IMR-90 (cell line): ENCODE results near the gene GFPT1. TPM values are rescaled to one million over a fixed set of nuclear protein-coding genes. Genes with fewer than 3 reads are reported as not detected.

ENCODE experiments used
- ATAC-seq: fragments of 200-7000 bp; cut with Tn5 transposase; 2 replicates; pipeline ENCODE4 v1.9.1; 2020; ENCODE audit warnings: low read depth, mild to moderate bottlenecking, moderate library complexity
- BruUV-seq: library from RNA; stranded (reverse); fragments of 400-500 nt; replicated peaks from 2 replicates; lab custom pipeline; 2021; lab: Mats Ljungman, UMichigan
- CTCF ChIA-PET: fragments of 300-600 bp; formaldehyde crosslinking; extraction: SDS; loops from one replicate; lab custom pipeline; 2021; ENCODE audit warnings: antibody characterized with exemption; lab: Yijun Ruan, JAX
- POLR2A ChIA-PET: fragments of 300-600 bp; sonication (Branson Sonifier 250); formaldehyde crosslinking; loops from one replicate; lab custom pipeline; 2022; ENCODE audit warnings: antibody characterized with exemption; ENCODE audit not compliant: unreplicated experiment; lab: Charles Lee
- DNase-seq: peaks from one replicate; pipeline ENCODE4 v3.0.0; 2013
- H2AFZ ChIP-seq: replicated peaks from 2 replicates; pipeline ENCODE3; 2013; ENCODE audit warnings: low read length, mild to moderate bottlenecking; ENCODE audit not compliant: poor library complexity
- H2AK5ac ChIP-seq: 2 replicates; pipeline ENCODE4 v1.6.1; 2013; ENCODE audit warnings: low read depth, low read length, inconsistent platforms
- H2AK9ac ChIP-seq: replicated peaks from 2 replicates; pipeline ENCODE3; 2013; ENCODE audit warnings: mild to moderate bottlenecking, low read depth, low read length, moderate library complexity; ENCODE audit not compliant: poor library complexity
- H2BK120ac ChIP-seq: 2 replicates; pipeline ENCODE4 v1.6.1; 2013; ENCODE audit warnings: low read depth, low read length, inconsistent platforms
- H2BK15ac ChIP-seq: 3 replicates; pipeline ENCODE4 v1.6.1; 2013; ENCODE audit warnings: low read depth, low read length, inconsistent platforms
- H2BK20ac ChIP-seq: 2 replicates; pipeline ENCODE4 v1.6.1; 2013; ENCODE audit warnings: low read depth, mild to moderate bottlenecking, inconsistent platforms, low read length, moderate library complexity
- H2BK5ac ChIP-seq: 2 replicates; pipeline ENCODE4 v1.6.1; 2013; ENCODE audit warnings: mild to moderate bottlenecking, low read depth, low read length, inconsistent platforms; ENCODE audit not compliant: poor library complexity, severe bottlenecking
- H3K14ac ChIP-seq: replicated peaks from 2 replicates; pipeline ENCODE4 v1.6.1; 2013; ENCODE audit warnings: low read depth, low read length, inconsistent platforms
- H3K18ac ChIP-seq: 2 replicates; pipeline ENCODE4 v1.6.1; 2013; ENCODE audit warnings: low read depth, low read length, control low read depth
- H3K23ac ChIP-seq: 2 replicates; pipeline ENCODE4 v1.6.1; 2013; ENCODE audit warnings: low read depth, low read length, inconsistent platforms
- H3K27ac ChIP-seq: 2 replicates; pipeline ENCODE4 v1.5.1; 2013; ENCODE audit warnings: mild to moderate bottlenecking, control low read depth, low read length; ENCODE audit not compliant: insufficient read depth
- H3K27me3 ChIP-seq: 2 replicates; pipeline ENCODE4 v1.6.1; 2013; ENCODE audit warnings: low read length; ENCODE audit not compliant: control insufficient read depth, insufficient read depth
- H3K36me3 ChIP-seq: 2 replicates; pipeline ENCODE4 v1.6.1; 2013; ENCODE audit warnings: low read length, mixed read lengths; ENCODE audit not compliant: control insufficient read depth, insufficient read depth
- H3K4ac ChIP-seq: 2 replicates; pipeline ENCODE4 v1.6.1; 2013; ENCODE audit warnings: low read depth, low read length, inconsistent platforms
- H3K4me1 ChIP-seq: 2 replicates; pipeline ENCODE4 v1.6.1; 2013; ENCODE audit warnings: low read length, mixed read lengths; ENCODE audit not compliant: control insufficient read depth, insufficient read depth
- H3K4me2 ChIP-seq: 2 replicates; pipeline ENCODE4 v1.6.1; 2013; ENCODE audit warnings: low read depth, mild to moderate bottlenecking, control low read depth, low read length, moderate library complexity
- H3K4me3 ChIP-seq: 2 replicates; pipeline ENCODE4 v1.5.1; 2013; ENCODE audit warnings: low read depth, mild to moderate bottlenecking, control low read depth, low read length, moderate library complexity; ENCODE audit not compliant: insufficient read depth
- H3K56ac ChIP-seq: 2 replicates; pipeline ENCODE4 v1.6.1; 2013; ENCODE audit warnings: low read length, inconsistent platforms; ENCODE audit not compliant: insufficient read depth; ENCODE audit errors: extremely low read depth
- H3K79me1 ChIP-seq, 2 experiments: 2 replicates each; pipeline ENCODE4 v1.6.1; 2013; ENCODE audit warnings: low read length in 2 of 2, inconsistent platforms in 1 of 2, low read depth in 1 of 2
- H3K9ac ChIP-seq: 2 replicates; pipeline ENCODE4 v1.6.1; 2013; ENCODE audit warnings: low read depth, low read length, control low read depth
- H3K9me1 ChIP-seq: 2 replicates; pipeline ENCODE4 v1.6.1; 2013; ENCODE audit warnings: low read length, inconsistent platforms; ENCODE audit not compliant: insufficient read depth
- H3K9me3 ChIP-seq: 2 replicates; pipeline ENCODE4 v1.6.1; 2013; ENCODE audit warnings: low read length; ENCODE audit not compliant: control insufficient read depth, insufficient read depth
- H4K20me1 ChIP-seq: 2 replicates; pipeline ENCODE4 v1.6.1; 2013; ENCODE audit warnings: low read length, inconsistent platforms; ENCODE audit not compliant: insufficient read depth
- H4K5ac ChIP-seq: 2 replicates; pipeline ENCODE4 v1.6.1; 2013; ENCODE audit warnings: mild to moderate bottlenecking, low read depth, low read length, control low read depth
- H4K8ac ChIP-seq, 2 experiments: 2 replicates each; pipeline ENCODE4 v1.6.1; 2013; ENCODE audit warnings: low read depth in 2 of 2, low read length in 2 of 2, control low read depth in 1 of 2, inconsistent platforms in 1 of 2
- H4K91ac ChIP-seq: 2 replicates; pipeline ENCODE4 v1.6.1; 2013; ENCODE audit warnings: low read depth, low read length, inconsistent platforms; ENCODE audit not compliant: insufficient read depth
- CEBPB ChIP-seq: IDR thresholded peaks from 2 replicates; pipeline ENCODE4 v1.6.1; 2012; ENCODE audit warnings: low read depth, low read length, improper control_type of control experiment
- CHD1 ChIP-seq: IDR thresholded peaks from 2 replicates; pipeline ENCODE4 v1.6.1; 2012; ENCODE audit warnings: low read depth, low read length, improper control_type of control experiment
- MAZ ChIP-seq: IDR thresholded peaks from 2 replicates; pipeline ENCODE4 v1.6.1; 2012; ENCODE audit warnings: low read depth, mild to moderate bottlenecking, low read length, improper control_type of control experiment, moderate library complexity, borderline replicate concordance
- RAD21 ChIP-seq: IDR thresholded peaks from 2 replicates; pipeline ENCODE4 v1.6.1; 2012; ENCODE audit warnings: low read length, improper control_type of control experiment
- RCOR1 ChIP-seq: IDR thresholded peaks from 2 replicates; pipeline ENCODE4 v1.6.1; 2012; ENCODE audit warnings: mild to moderate bottlenecking, low read length, improper control_type of control experiment; ENCODE audit not compliant: insufficient replicate concordance
- RFX5 ChIP-seq: IDR thresholded peaks from 2 replicates; pipeline ENCODE4 v1.8.0; 2012; ENCODE audit warnings: low read depth, mild to moderate bottlenecking, low read length, moderate library complexity
- dilution Hi-C: fragments of 300-500 bp; cut with HindIII; formaldehyde crosslinking; loops from one replicate; pipeline ENCODE4 v1.14.3; 2018; ENCODE audit warnings: low sequenced_read_pairs; ENCODE audit not compliant: unreplicated experiment
- in situ Hi-C: fragments of 300-500 bp; cut with MboI; formaldehyde crosslinking; loops from 3 replicates; pipeline ENCODE4 v1.14.3; 2019; ENCODE audit warnings: low sequenced_read_pairs, inconsistent platforms, mixed read lengths
- intact Hi-C: fragments of 100-400 bp; cut with micrococcal nuclease; formaldehyde crosslinking; loops from 2 replicates; pipeline ENCODE4 v1.10.0; 2022
- polyA plus RNA-seq, 3 experiments: library from polyadenylated mRNA; depleted of rRNA; stranded (reverse); fragments of >200 nt; gene quantifications; 2 replicates each; pipeline ENCODE4 v1.2.3, GENCODE V29; 2012; ENCODE audit warnings: low replicate concordance in 1 of 3
- total RNA-seq: library from RNA; depleted of rRNA; stranded (reverse); fragments of >200 nt; gene quantifications from 2 replicates; pipeline ENCODE4 v1.2.3, GENCODE V29; 2012

GFPT1 gene
- total and polyA plus RNA-seq, 2 of the 4 experiments (the other 2 are of a cell fraction): 23.5 to 52.9 TPM

- H4K5ac ChIP-seq: no peak overlapping the region
- H4K91ac ChIP-seq: no peak overlapping the region
- H4K20me1 ChIP-seq: 0 out of 2 replicates have a peak, but pooled peaks cover 4% of the 10 kb centered on the region
- H4K8ac ChIP-seq: 0 out of 4 replicates have a peak overlapping the region, but pooled peaks of 1 of the 2 experiments have one; percentile 33
- H2BK120ac ChIP-seq: no peak overlapping the region
- no peak overlapping the region for H3K56ac ChIP-seq
- H3K23ac ChIP-seq: no peak overlapping the region
- intact Hi-C loops (no loop called here), in situ Hi-C loops (no loop called here), dilution Hi-C loops (no loop called here)
- no peak overlapping the region for H3K14ac ChIP-seq
- TF ChIP-seq CEBPB (peak; percentile 86), CHD1 (no peak), RCOR1 (no peak), MAZ (no peak), RFX5 (no peak), RAD21 (no peak)
- no peak overlapping the region for H3K4ac ChIP-seq
- H3K79me1 ChIP-seq: peaks cover 13 to 70% of the 10 kb centered on the region in 2 experiments
- BruUV-seq: no TSS peak
- H2AK5ac ChIP-seq: no peak overlapping the region
- ChIA-PET CTCF (no interaction called here), POLR2A (no interaction called here)
- ATAC-seq (no peak; the same call in 1 of the 2 replicates), DNase-seq (no peak)
- peak overlapping the region; percentile 52; the same call in 1 of the 2 replicates for H3K27ac ChIP-seq
- H3K9ac ChIP-seq: no peak overlapping the region
- H3K4me1 ChIP-seq: 0 out of 2 replicates have a peak, but pooled peaks cover 5% of the 10 kb centered on the region
- no peaks in the 10 kb centered on the region for H3K9me3 ChIP-seq
- H2BK20ac ChIP-seq: no peak overlapping the region
- H2BK5ac ChIP-seq: no peak overlapping the region
- H3K9me1 ChIP-seq: peaks cover 9% of the 10 kb centered on the region
- no peak overlapping the region for H2BK15ac ChIP-seq
- H2AFZ ChIP-seq: no peak overlapping the region
- no peak overlapping the region for H3K4me3 ChIP-seq
- no peak overlapping the region for H2AK9ac ChIP-seq
- no peaks in the 10 kb centered on the region for H3K27me3 ChIP-seq
- peaks cover 72% of the 10 kb centered on the region for H3K36me3 ChIP-seq
- H3K4me2 ChIP-seq: no peak overlapping the region
- H3K18ac ChIP-seq: no peak overlapping the region
These were observed 41.6 kb downstream of the GFPT1 start for GRCh38 chr2:69345434-69345833.
